T-cell (primary cell): ENCODE results near the gene ZNF845. TPM values are rescaled to one million over a fixed set of nuclear protein-coding genes. Genes with fewer than 3 reads are reported as not detected.
"Not testable (repeated sequence)": the region's sequence is repeated elsewhere in the genome, so short reads cannot be mapped to it uniquely, and the experiment has no call there.

Experiments used
- ATAC-seq, 4 experiments: fragments of 200-7000 bp in 3 of 4; fragments of 150-1000 bp in 1 of 4; cut with Tn5 transposase; replicated peaks in 1 of 4; 1 replicate in 3 of 4; 2 replicates in 1 of 4; pipeline ENCODE4 v1.10.0; 2021; ENCODE audit warnings: moderate library complexity in 3 of 4, mild to moderate bottlenecking in 2 of 4, moderate number of reproducible peaks in 1 of 4
- CTCF ChIA-PET, 2 donors: fragments of 300-600 bp; sonication (Branson Sonifier 250); formaldehyde crosslinking; loops; one replicate each; lab custom pipeline; 2022; ENCODE audit warnings: antibody characterized with exemption in 2 of 2; lab: Charles Lee
- POLR2A ChIA-PET, 2 donors: fragments of 300-600 bp; sonication (Branson Sonifier 250); formaldehyde crosslinking; loops; one replicate each; lab custom pipeline; 2022; ENCODE audit warnings: antibody characterized with exemption in 2 of 2; lab: Charles Lee
- DNase-seq, 35 experiments: peaks; one replicate each; pipeline versions ENCODE4 v3.0.0 to v3.0.0-alpha.2; 2013 to 2023
- H3K27ac ChIP-seq: one replicate; pipeline ENCODE4 v1.5.1; 2013; ENCODE audit warnings: low read length
- H3K27me3 ChIP-seq, 2 experiments: replicated peaks in 1 of 2; 1 replicate in 1 of 2; 2 replicates in 1 of 2; pipeline versions ENCODE4 v1.6.1 to v1.7.0; 2013; ENCODE audit warnings: low read length in 1 of 2, mixed read lengths in 1 of 2; ENCODE audit not compliant: control insufficient read depth in 2 of 2, insufficient read depth in 2 of 2; ENCODE audit errors: extremely low read depth in 1 of 2
- H3K36me3 ChIP-seq, 2 donors: 1 replicate in 1 of 2; 2 replicates in 1 of 2; pipeline versions ENCODE4 v1.6.1 to v1.7.0; 2013; ENCODE audit warnings: low read length in 1 of 2; ENCODE audit not compliant: control insufficient read depth in 2 of 2, insufficient read depth in 1 of 2; ENCODE audit errors: extremely low read depth in 1 of 2
- H3K4me1 ChIP-seq, 2 experiments: 1 replicate in 1 of 2; 2 replicates in 1 of 2; pipeline versions ENCODE4 v1.6.1 to v1.7.0; 2013; ENCODE audit warnings: low read length in 2 of 2, mixed read lengths in 1 of 2; ENCODE audit not compliant: insufficient read depth in 2 of 2, control insufficient read depth in 1 of 2; ENCODE audit errors: extremely low read depth in 1 of 2
- H3K4me3 ChIP-seq, 2 donors: 1 replicate in 1 of 2; 2 replicates in 1 of 2; pipeline versions ENCODE4 v1.5.1 to v1.7.0; 2013; ENCODE audit warnings: mild to moderate bottlenecking in 2 of 2, low read length in 1 of 2, moderate library complexity in 1 of 2; ENCODE audit not compliant: control insufficient read depth in 1 of 2; ENCODE audit errors: extremely low read depth in 1 of 2
- H3K9me3 ChIP-seq: 2 replicates; pipeline ENCODE4 v1.7.0; 2013
- H3K27ac Mint-ChIP-seq, 2 donors: one replicate each; pipeline ENCODE4 v1.8.0; 2020 to 2021; ENCODE audit warnings: mild to moderate bottlenecking in 2 of 2, mixed read lengths in 2 of 2
- H3K27me3 Mint-ChIP-seq, 2 donors: one replicate each; pipeline ENCODE4 v1.8.0; 2021 to 2022; ENCODE audit warnings: mixed read lengths in 2 of 2
- H3K36me3 Mint-ChIP-seq: one replicate; pipeline ENCODE4 v1.8.0; 2021; ENCODE audit warnings: mixed read lengths
- H3K4me1 Mint-ChIP-seq, 3 donors: one replicate each; pipeline ENCODE4 v1.8.0; 2020 to 2022; ENCODE audit warnings: mixed read lengths in 3 of 3, mild to moderate bottlenecking in 1 of 3
- H3K4me3 Mint-ChIP-seq, 3 donors: one replicate each; pipeline ENCODE4 v1.8.0; 2020 to 2022; ENCODE audit warnings: mild to moderate bottlenecking in 3 of 3, mixed read lengths in 3 of 3, moderate library complexity in 3 of 3
- H3K9me3 Mint-ChIP-seq, 3 donors: one replicate each; pipeline ENCODE4 v1.8.0; 2020 to 2022; ENCODE audit warnings: mixed read lengths in 3 of 3
- WGBS: methylation state at CpG from one replicate; pipeline ENCODE4 v1.1.5; 2013; ENCODE audit warnings: missing lambda C conversion rate; ENCODE audit not compliant: insufficient coverage; 5-methylcytosine and 5-hydroxymethylcytosine counted together
- total RNA-seq, 35 experiments: library from RNA in 6 of 35; stranded (reverse) in 6 of 35; fragments of 120-200 nt in 1 of 35; gene quantifications; one replicate each; pipeline versions ENCODE4 v1.2.1 to v1.2.4 and lab custom pipeline; 2013 to 2026

Gene ZNF845
- total RNA-seq, 5 donors from 2014 or later (not counting 1 experiment from before 2014, with no cell fraction given), result 7.4 to 14.7 (median 14.4) TPM

- H3K9me3 Mint-ChIP-seq, result peaks cover 12 to 47% (median 41%) of the 10 kb centered on the region in 3 donors
- CTCF ChIA-PET, result not testable (repeated sequence)
Observed at GRCh38 chr19:53344403-53344802, 10.9 kb downstream of the ZNF845 start.

GRCh38 chr19:53355739-53356138 lies 22.2 kb downstream of the ZNF845 start:
- Histone ChIP-seq H3K27me3 (no peaks in the 10 kb centered on the region), H3K36me3 (peaks cover under 1 to 9% of the 10 kb centered on the region in 2 donors), H3K27ac (no peak overlapping the region), H3K4me3 (no peak overlapping the region), H3K9me3 (peaks cover 40% of the 10 kb centered on the region), H3K4me1 (no peaks in the 10 kb centered on the region)
- Mint-ChIP-seq H3K27ac (no peak overlapping the region), H3K9me3 (peaks cover 10 to 50% (median 45%) of the 10 kb centered on the region in 3 donors), H3K4me3 (no peak overlapping the region), H3K27me3 (no peaks in the 10 kb centered on the region), H3K36me3 (peaks cover 34% of the 10 kb centered on the region), H3K4me1 (no peaks in the 10 kb centered on the region)
- ChIA-PET POLR2A (no interaction called here), CTCF (no interaction called here)
- DNase-seq, result no peak
- ATAC-seq, result no peak
- WGBS, result no CpG with 5 or more reads among the region's 1 CpG

More at GRCh38 chr19:53344403-53344802, 10.9 kb downstream of the ZNF845 start:
- H3K36me3 Mint-ChIP-seq, result peaks cover 98% of the 10 kb centered on the region
- H3K4me3 Mint-ChIP-seq, H3K9me3 ChIP-seq, DNase-seq, H3K27me3 Mint-ChIP-seq, H3K4me1 ChIP-seq, H3K27ac Mint-ChIP-seq, POLR2A ChIA-PET, H3K4me3 ChIP-seq, H3K27ac ChIP-seq, ATAC-seq, H3K27me3 ChIP-seq, H3K4me1 Mint-ChIP-seq: not testable (repeated sequence)
- peaks cover 18 to 90% of the 10 kb centered on the region in 2 donors for H3K36me3 ChIP-seq
- no CpG with 5 or more reads among the region's 4 CpGs for WGBS

- peak overlapping the region in 1 of 2 donors; percentile 23 for H3K4me3 ChIP-seq
- Mint-ChIP-seq H3K27me3 (no peaks in the 10 kb centered on the region), H3K9me3 (peaks cover 8 to 27% (median 22%) of the 10 kb centered on the region in 3 donors), H3K36me3 (peaks cover 17% of the 10 kb centered on the region), H3K4me3 (no peak overlapping the region), H3K27ac (no peak overlapping the region), H3K4me1 (no peaks in the 10 kb centered on the region)
- ATAC-seq, result no peak
- DNase-seq, result no peak
- no peak overlapping the region for H3K27ac ChIP-seq
- ChIA-PET POLR2A (no interaction called here), CTCF (no interaction called here)
- no peaks in the 10 kb centered on the region for H3K36me3 ChIP-seq
- H3K27me3 ChIP-seq, result no peaks in the 10 kb centered on the region
- WGBS, result 59% methylated on average over 26 of the region's 35 CpGs
- peaks cover 25% of the 10 kb centered on the region for H3K9me3 ChIP-seq
- H3K4me1 ChIP-seq, result no peaks in the 10 kb centered on the region
Observed at GRCh38 chr19:53357821-53358581, 24.5 kb downstream of the ZNF845 start.

GRCh38 chr19:53360056-53360455 lies 26.5 kb downstream of the ZNF845 start:
- CTCF ChIA-PET, POLR2A ChIA-PET, H3K27me3 Mint-ChIP-seq, DNase-seq, ATAC-seq, H3K27ac Mint-ChIP-seq, H3K4me3 Mint-ChIP-seq, H3K27me3 ChIP-seq, H3K36me3 Mint-ChIP-seq, H3K27ac ChIP-seq, H3K4me1 Mint-ChIP-seq, H3K4me1 ChIP-seq, H3K36me3 ChIP-seq, H3K4me3 ChIP-seq: not testable (repeated sequence)
- 98% methylated on average over 5 of the region's 10 CpGs for WGBS
- H3K9me3 Mint-ChIP-seq, result peaks cover 4 to 16% (median 10%) of the 10 kb centered on the region in 3 donors
- peaks cover 11% of the 10 kb centered on the region for H3K9me3 ChIP-seq

GRCh38 chr19:53365134-53365898 lies 31.8 kb downstream of the ZNF845 start, which contains the start of gene ZNF525:
Gene ZNF525 (plus strand): TSS chr19:53365705. CDS start chr19:53372282, 6,577 bp downstream.
- peak; percentile 99 to 100 (median 100) for ATAC-seq
- Mint-ChIP-seq H3K36me3 (peaks cover 15% of the 10 kb centered on the region), H3K4me3 (peak within 1 kb of the TSS; percentile 94 to 95 (median 95)), H3K9me3 (no peaks in the 10 kb centered on the region), H3K27me3 (no peaks in the 10 kb centered on the region), H3K27ac (peak within 1 kb of the TSS; percentile 92 to 94), H3K4me1 (peaks cover 23 to 29% (median 28%) of the 10 kb centered on the region in 3 donors)
- ChIA-PET POLR2A (interaction anchor here in 1 of 2 donors (0.8 kb wide), 1 partner anchor 169 kb away, joined by 3 read pairs; no protein-coding TSS in a partner anchor), CTCF (no interaction called here)
- Histone ChIP-seq H3K9me3 (no peaks in the 10 kb centered on the region), H3K27me3 (no peaks in the 10 kb centered on the region), H3K36me3 (no peaks in the 10 kb centered on the region), H3K27ac (peak within 1 kb of the TSS; percentile 61), H3K4me1 (peaks cover 2 to 9% of the 10 kb centered on the region in 2 experiments), H3K4me3 (peak within 1 kb of the TSS; percentile 74 to 80)
- WGBS, result 2% methylated on average over 26 of the region's 45 CpGs
- peak; percentile 92 to 99 (median 97) for DNase-seq

GRCh38 chr19:53365899-53366493 lies 32.4 kb downstream of the ZNF845 start:
- CTCF ChIA-PET, result no interaction called here
- ATAC-seq (peak; percentile 32 to 52 (median 42)), DNase-seq (peak in 18 of 35 experiments; percentile 0 to 52 (median 28))
- POLR2A ChIA-PET, result interaction anchor here (0.6 to 0.7 kb wide), 2 partner anchors 9 to 422 kb away, joined by 5 read pairs; no protein-coding TSS in a partner anchor
- H3K9me3 ChIP-seq, result no peaks in the 10 kb centered on the region
- no peaks in the 10 kb centered on the region for H3K27me3 Mint-ChIP-seq
- H3K4me3 ChIP-seq, result peak overlapping the region; percentile 72 to 74
- peaks cover 0 to 6% (median 2%) of the 10 kb centered on the region in 3 donors for H3K9me3 Mint-ChIP-seq
- H3K36me3 Mint-ChIP-seq, result peaks cover 21% of the 10 kb centered on the region
- H3K4me1 Mint-ChIP-seq, result peaks cover 23 to 31% (median 29%) of the 10 kb centered on the region in 3 donors
- peak overlapping the region; percentile 92 to 94 for H3K27ac Mint-ChIP-seq
- H3K27me3 ChIP-seq, result no peaks in the 10 kb centered on the region
- H3K4me1 ChIP-seq, result peaks cover 2 to 9% of the 10 kb centered on the region in 2 experiments
- H3K4me3 Mint-ChIP-seq, result peak overlapping the region; percentile 94 to 95 (median 95)
- no peaks in the 10 kb centered on the region for H3K36me3 ChIP-seq
- 1% methylated on average over 14 of the region's 32 CpGs for WGBS
- peak overlapping the region; percentile 61 for H3K27ac ChIP-seq
